Left hindlimb (tissue), 1 donor: ENCODE data around the gene ZNF385D.

Experiments
- DNase-seq: peaks from one replicate; pipeline ENCODE4 v3.0.0-alpha.2; 2018

Gene ZNF385D

GRCh38 chr3:21587894-21588293 lies 163.1 kb downstream of the ZNF385D start:
- no peak for DNase-seq

- no peak for DNase-seq
Observed at GRCh38 chr3:21585216-21585740, 165.7 kb downstream of the ZNF385D start.

- DNase-seq: no peak
Observed at GRCh38 chr3:21573291-21573690, 177.7 kb downstream of the ZNF385D start.

- DNase-seq: no peak
Observed at GRCh38 chr3:21564531-21564930, 186.5 kb downstream of the ZNF385D start.

- DNase-seq: no peak
Observed at GRCh38 chr3:21562243-21562642, 188.8 kb downstream of the ZNF385D start.

GRCh38 chr3:21561472-21561871 lies 189.5 kb downstream of the ZNF385D start:
- no peak for DNase-seq

GRCh38 chr3:21551019-21551418 lies 200.0 kb downstream of the ZNF385D start:
- no peak for DNase-seq

- no peak for DNase-seq
Observed at GRCh38 chr3:21544076-21544462, 206.9 kb downstream of the ZNF385D start.

- no peak for DNase-seq
Observed at GRCh38 chr3:21543380-21544075, 207.5 kb downstream of the ZNF385D start.

GRCh38 chr3:21542656-21543379 lies 208.2 kb downstream of the ZNF385D start:
- DNase-seq: no peak

GRCh38 chr3:21540265-21540664 lies 210.7 kb downstream of the ZNF385D start:
- DNase-seq: no peak

- peak; percentile 31 for DNase-seq
Observed at GRCh38 chr3:21534462-21534861, 216.5 kb downstream of the ZNF385D start.

- DNase-seq: no peak
Observed at GRCh38 chr3:21533002-21533401, 218.0 kb downstream of the ZNF385D start.

- DNase-seq: no peak
Observed at GRCh38 chr3:21531909-21532308, 219.1 kb downstream of the ZNF385D start.

- no peak for DNase-seq
Observed at GRCh38 chr3:21528291-21528995, 222.6 kb downstream of the ZNF385D start.

- DNase-seq: no peak
Observed at GRCh38 chr3:21526461-21526860, 224.5 kb downstream of the ZNF385D start.

GRCh38 chr3:21524133-21524532 lies 226.9 kb downstream of the ZNF385D start:
- no peak for DNase-seq

- DNase-seq: no peak
Observed at GRCh38 chr3:21520106-21520963, 230.7 kb downstream of the ZNF385D start.

- DNase-seq: no peak
Observed at GRCh38 chr3:21517184-21517583, 233.8 kb downstream of the ZNF385D start.

- no peak for DNase-seq
Observed at GRCh38 chr3:21515417-21515816, 235.6 kb downstream of the ZNF385D start.

- no peak for DNase-seq
Observed at GRCh38 chr3:21509731-21510470, 241.1 kb downstream of the ZNF385D start.

- DNase-seq: no peak
Observed at GRCh38 chr3:21508246-21508645, 242.8 kb downstream of the ZNF385D start.
